HUES6 (cell line): Measurements from ENCODE around the gene FRK.
"Not testable (repeated sequence)": the region's sequence is repeated elsewhere in the genome, so short reads cannot be mapped to it uniquely, and the experiment has no call there.

ENCODE experiments used
- H3K27ac ChIP-seq: 2 replicates; pipeline ENCODE4 v1.7.0; 2013; ENCODE audit warnings: low read depth, mild to moderate bottlenecking, low read length, inconsistent platforms
- H3K27me3 ChIP-seq: 2 replicates; pipeline ENCODE4 v1.6.1; 2013; ENCODE audit warnings: low read length; ENCODE audit not compliant: control insufficient read depth, insufficient read depth
- H3K36me3 ChIP-seq: 2 replicates; pipeline ENCODE4 v1.6.1; 2013; ENCODE audit warnings: low read length; ENCODE audit not compliant: control insufficient read depth, insufficient read depth
- H3K4me1 ChIP-seq: 2 replicates; pipeline ENCODE4 v1.6.1; 2013; ENCODE audit warnings: low read length; ENCODE audit not compliant: control insufficient read depth, insufficient read depth
- H3K4me3 ChIP-seq: 2 replicates; pipeline ENCODE4 v1.5.1; 2013; ENCODE audit warnings: low read depth, low read length
- H3K9ac ChIP-seq: one replicate; pipeline ENCODE4 v1.6.1; 2013; ENCODE audit warnings: mild to moderate bottlenecking, low read length
- H3K9me3 ChIP-seq: 2 replicates; pipeline ENCODE4 v1.6.1; 2013; ENCODE audit warnings: low read depth, low read length; ENCODE audit not compliant: control insufficient read depth, insufficient read depth

The FRK gene

DNA sequence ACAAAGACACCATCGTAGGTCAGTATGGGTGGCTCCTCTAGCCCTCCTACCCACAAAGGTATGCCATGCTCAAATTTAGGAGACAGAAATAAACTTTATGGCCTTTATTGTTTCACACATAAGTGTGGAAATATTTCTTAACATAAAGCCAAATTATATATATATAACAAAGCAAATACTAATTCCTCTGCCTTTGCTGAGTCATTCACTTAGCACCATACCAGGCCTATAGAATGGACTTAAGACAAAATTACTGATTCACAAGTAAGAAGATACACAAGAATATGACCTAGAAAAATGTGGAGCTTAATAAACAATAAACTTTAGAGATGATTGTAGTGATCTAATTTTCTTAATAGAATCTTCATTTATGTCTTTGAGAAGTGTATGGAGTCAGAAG lies 5.2 kb downstream of the FRK start:
- Histone ChIP-seq H3K27me3 (no peaks in the 10 kb centered on the region), H3K27ac (no peak overlapping the region), H3K4me1 (peaks cover 3% of the 10 kb centered on the region; the same call in 1 of the 2 replicates), H3K36me3 (no peaks in the 10 kb centered on the region), H3K9me3 (no peaks in the 10 kb centered on the region), H3K4me3 (no peak overlapping the region), H3K9ac (no peak overlapping the region)

DNA sequence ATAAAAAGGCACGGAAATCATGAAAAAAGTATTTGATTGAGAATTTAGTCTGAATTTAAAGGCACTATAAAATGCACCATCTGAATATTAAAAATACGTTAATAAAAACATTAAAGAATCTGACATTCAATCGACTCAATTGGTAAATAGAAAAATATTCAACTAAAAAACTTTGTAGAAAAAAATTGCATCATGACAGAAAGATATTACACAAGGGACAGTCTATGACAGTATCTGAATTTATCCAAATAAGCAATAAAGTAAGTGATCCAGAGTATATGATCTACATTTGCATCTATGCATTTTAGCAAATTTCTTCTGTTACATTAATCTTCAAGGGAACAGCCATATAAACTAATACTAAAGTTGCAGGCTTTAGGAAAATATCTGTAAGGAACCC lies 9.4 kb downstream of the FRK start:
- no peak overlapping the region for H3K27ac ChIP-seq
- H3K9ac ChIP-seq: no peak overlapping the region
- no peaks in the 10 kb centered on the region for H3K36me3 ChIP-seq
- no peaks in the 10 kb centered on the region for H3K4me1 ChIP-seq
- no peak overlapping the region for H3K4me3 ChIP-seq
- H3K27me3 ChIP-seq: no peaks in the 10 kb centered on the region
- no peaks in the 10 kb centered on the region for H3K9me3 ChIP-seq

DNA sequence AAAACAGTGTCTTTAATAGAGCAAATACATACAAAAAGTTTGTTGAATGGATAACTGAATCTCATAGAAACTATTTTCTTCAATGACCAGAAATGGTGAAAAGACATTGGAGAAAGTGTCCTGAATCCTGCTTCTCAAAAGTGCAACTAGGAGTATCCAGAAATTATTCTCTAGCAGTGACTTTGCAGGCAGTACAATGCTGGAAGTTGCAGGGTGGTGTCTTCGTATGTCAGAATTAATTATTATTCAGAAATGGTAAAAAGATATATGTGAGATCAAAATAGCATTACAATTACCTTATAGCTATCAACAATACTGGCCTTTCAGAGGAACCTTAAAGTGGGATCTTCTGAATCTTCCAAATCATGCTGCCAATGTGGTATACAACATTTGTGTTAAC lies 10.0 kb downstream of the FRK start:
- Histone ChIP-seq H3K4me3 (no peak overlapping the region), H3K9ac (no peak overlapping the region), H3K27me3 (no peaks in the 10 kb centered on the region), H3K4me1 (no peaks in the 10 kb centered on the region), H3K9me3 (no peaks in the 10 kb centered on the region), H3K27ac (no peak overlapping the region), H3K36me3 (no peaks in the 10 kb centered on the region)

DNA sequence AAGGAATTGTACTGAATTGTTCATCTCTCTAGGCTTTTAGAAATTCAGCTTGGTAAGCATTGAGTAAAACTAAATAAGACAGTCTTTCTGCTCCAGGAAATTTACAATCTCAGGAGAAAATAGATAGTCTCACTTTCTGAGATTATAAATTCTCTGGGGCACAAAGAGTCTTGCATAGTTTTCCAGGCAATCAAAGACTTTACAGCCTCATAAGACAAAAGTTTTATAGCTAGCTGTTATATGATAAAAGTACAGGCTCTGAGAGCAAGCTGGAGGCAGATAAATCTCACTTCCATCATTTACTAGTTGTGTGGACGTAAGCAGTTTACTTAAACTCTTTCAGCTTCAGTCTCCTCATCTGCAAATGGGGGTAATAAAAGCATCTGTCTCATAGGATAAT lies 11.4 kb downstream of the FRK start:
- no peaks in the 10 kb centered on the region for H3K36me3 ChIP-seq
- no peak overlapping the region for H3K27ac ChIP-seq
- H3K27me3 ChIP-seq: no peaks in the 10 kb centered on the region
- no peaks in the 10 kb centered on the region for H3K4me1 ChIP-seq
- no peaks in the 10 kb centered on the region for H3K9me3 ChIP-seq
- no peak overlapping the region for H3K4me3 ChIP-seq
- no peak overlapping the region for H3K9ac ChIP-seq

DNA sequence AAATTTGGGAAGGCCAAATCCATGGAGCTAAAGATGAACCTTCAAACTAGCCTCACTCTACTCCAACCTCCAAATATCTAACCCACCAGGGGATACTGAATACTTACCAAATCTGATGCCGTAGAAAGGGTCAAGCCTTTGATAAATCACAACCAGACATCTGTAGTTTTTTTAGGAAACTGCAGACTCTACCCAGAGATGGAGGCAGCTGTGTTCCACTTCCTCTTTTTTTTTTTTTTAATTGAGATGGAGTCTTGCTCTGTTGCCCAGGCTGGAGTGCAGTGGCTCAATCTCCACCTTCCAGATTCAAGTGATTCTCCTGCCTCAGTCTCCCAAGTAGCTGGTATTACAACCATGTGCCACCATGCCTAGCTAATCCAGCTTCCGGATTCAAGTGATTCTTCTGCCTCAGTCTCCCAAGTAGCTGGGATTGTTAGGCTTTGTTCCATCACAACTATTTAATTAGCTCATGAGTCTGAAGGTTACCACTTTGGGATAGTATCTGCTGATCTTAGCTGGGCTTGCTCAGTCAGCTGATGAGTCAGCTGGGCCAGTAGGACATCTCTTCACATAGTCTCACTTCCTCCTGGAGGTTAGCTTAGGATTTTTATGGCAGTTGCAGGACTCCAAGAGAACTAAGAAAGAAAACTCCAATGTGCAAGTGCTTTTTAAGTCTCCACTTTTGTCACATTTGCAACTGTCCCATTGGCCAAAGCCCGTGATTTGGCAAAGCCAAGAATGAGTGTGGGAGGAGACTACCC lies 13.3 kb downstream of the FRK start:
- no peaks in the 10 kb centered on the region for H3K9me3 ChIP-seq
- H3K36me3 ChIP-seq: no peaks in the 10 kb centered on the region
- no peak overlapping the region for H3K27ac ChIP-seq
- H3K27me3 ChIP-seq: no peaks in the 10 kb centered on the region
- H3K4me3 ChIP-seq: no peak overlapping the region
- no peak overlapping the region for H3K9ac ChIP-seq
- no peaks in the 10 kb centered on the region for H3K4me1 ChIP-seq

DNA sequence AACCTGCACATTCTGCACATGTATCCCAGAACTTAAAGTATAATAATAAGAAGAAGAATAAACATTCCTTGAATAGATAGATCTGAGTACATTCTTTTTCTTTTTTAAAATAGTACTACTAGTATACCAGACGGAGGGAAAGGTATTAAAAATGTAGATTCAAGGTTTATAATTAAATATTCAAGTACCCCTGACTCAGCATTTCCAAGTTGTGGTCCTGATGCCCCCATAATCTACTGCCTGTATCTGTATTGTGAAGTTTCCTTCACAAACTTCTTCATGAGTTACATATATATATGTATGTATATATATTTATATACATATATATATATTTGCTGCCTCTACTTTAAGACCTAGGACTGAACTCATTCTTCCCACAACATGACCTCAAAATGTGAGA lies 14.0 kb downstream of the FRK start:
- no peaks in the 10 kb centered on the region for H3K36me3 ChIP-seq
- no peak overlapping the region for H3K9ac ChIP-seq
- H3K4me3 ChIP-seq: no peak overlapping the region
- 0 out of 2 replicates have a peak, but pooled peaks cover 3% of the 10 kb centered on the region for H3K4me1 ChIP-seq
- no peak overlapping the region for H3K27ac ChIP-seq
- H3K9me3 ChIP-seq: no peaks in the 10 kb centered on the region
- H3K27me3 ChIP-seq: no peaks in the 10 kb centered on the region

DNA sequence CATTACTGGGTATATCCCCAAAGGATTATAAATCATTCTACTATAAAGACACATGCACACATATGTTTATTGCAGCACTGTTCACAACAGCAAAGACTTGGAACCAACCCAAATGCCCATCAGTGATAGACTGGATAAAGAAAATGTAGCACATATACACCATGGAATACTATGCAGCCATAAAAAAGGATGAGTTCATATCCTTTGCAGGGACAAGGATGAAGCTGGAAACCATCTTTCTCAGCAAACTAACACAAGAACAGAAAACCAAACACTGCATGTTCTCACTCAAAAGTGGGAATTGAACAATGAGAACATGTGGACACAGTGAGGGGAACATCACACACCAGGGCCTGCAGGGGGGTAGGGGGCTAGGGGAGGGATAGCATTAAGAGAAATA lies 14.4 kb downstream of the FRK start:
- H3K9ac ChIP-seq, H3K27me3 ChIP-seq, H3K27ac ChIP-seq, H3K9me3 ChIP-seq, H3K4me1 ChIP-seq, H3K4me3 ChIP-seq, H3K36me3 ChIP-seq: not testable (repeated sequence)

DNA sequence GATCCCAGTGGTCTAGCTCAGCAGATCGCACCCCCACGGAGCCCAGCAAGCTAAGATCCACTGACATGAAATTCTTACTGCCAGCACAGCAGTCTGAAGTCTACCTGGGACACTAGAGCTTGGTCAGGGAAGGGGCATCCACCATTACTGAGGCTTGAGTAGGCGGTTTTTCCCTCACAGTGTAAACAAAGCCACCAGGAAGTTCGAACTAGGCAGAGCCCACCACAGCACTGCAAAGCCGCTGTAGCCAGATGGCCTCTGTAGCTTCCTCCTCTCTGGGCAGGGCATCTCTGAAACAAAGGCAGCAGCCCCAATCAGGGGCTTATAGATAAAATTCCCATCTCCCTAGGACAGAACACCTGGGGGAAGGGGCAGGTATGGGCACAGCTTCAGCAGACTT lies 18.8 kb downstream of the FRK start:
- Histone ChIP-seq H3K9ac (no peak overlapping the region), H3K4me1 (0 out of 2 replicates have a peak, but pooled peaks cover 5% of the 10 kb centered on the region), H3K9me3 (no peaks in the 10 kb centered on the region), H3K36me3 (no peaks in the 10 kb centered on the region), H3K27ac (no peak overlapping the region), H3K4me3 (no peak overlapping the region), H3K27me3 (no peaks in the 10 kb centered on the region)

DNA sequence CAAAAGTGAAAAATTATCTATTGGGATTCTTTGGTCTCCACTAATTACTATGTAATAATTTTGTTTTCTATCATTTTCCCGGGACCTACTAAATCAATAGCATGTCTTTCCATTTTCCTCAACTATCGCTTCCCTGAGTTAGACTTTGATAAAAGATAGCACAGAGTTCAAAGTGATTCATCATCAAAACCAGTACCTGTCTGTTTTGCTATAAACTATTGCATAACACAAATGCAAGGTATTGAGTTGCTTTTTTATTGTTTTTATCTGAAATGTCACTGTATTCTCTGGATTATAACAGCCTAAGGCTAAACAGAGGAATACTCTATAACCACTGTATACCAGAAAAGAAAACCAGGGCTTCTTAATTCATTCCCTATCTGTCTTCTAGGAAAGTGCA lies 19.7 kb downstream of the FRK start:
- Histone ChIP-seq H3K4me3 (no peak overlapping the region), H3K9me3 (no peaks in the 10 kb centered on the region), H3K9ac (no peak overlapping the region), H3K27me3 (no peaks in the 10 kb centered on the region), H3K27ac (no peak overlapping the region), H3K36me3 (no peaks in the 10 kb centered on the region), H3K4me1 (0 out of 2 replicates have a peak, but pooled peaks cover 5% of the 10 kb centered on the region)

DNA sequence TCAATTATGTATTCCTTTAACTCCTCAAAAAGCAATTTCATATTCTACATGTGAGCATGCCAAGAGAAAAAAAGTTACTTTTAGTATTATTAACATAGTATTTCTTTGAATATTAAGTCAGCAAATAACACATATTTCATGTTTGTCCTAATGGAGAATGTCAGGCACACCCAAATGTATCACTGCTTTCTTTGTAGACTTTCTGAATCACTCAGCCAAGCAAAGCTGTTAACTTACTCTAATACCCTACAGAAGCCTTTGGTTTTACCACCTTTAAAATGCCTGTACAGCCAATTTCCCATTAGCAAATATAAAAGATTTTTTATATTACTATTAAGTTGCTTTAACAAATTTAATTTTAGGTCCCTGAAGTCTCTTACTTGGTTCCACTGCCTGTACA lies 23.8 kb downstream of the FRK start:
- Histone ChIP-seq H3K36me3 (no peaks in the 10 kb centered on the region), H3K4me3 (no peak overlapping the region), H3K4me1 (0 out of 2 replicates have a peak, but pooled peaks cover 3% of the 10 kb centered on the region), H3K27me3 (no peaks in the 10 kb centered on the region), H3K9ac (no peak overlapping the region), H3K27ac (no peak overlapping the region), H3K9me3 (no peaks in the 10 kb centered on the region)

DNA sequence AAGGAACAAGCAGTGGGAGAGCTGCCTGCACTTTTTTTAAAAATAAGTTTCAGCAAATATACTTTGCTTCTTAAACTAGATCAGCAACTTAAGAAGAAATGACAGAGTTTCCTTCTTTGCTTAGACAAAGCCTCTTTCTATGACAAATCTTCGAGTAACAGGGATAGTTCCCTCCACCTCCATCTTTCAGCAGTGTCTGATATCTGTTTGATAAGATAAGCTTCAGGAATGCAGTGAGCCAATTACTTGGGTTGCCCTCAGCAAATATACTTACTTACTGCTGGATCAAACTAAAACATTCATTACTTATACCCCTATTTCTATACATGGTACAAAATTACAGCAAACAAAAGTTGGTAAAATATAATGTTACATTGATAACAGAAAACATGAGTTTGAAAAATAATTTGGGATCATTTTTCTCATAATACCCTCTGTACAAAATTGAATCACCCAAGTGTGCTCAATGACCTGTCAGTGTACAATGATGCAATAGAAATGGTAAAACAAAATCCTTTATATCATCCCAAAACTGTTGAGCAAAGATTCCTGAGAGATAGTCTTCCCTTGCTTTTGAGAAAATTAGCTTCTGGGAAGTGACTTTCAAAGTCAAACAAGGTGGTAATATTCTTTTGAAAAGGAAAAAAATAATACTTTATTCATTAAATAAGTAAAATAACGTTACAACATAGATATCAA lies 24.5 kb downstream of the FRK start:
- H3K36me3 ChIP-seq: no peaks in the 10 kb centered on the region
- H3K4me1 ChIP-seq: no peaks in the 10 kb centered on the region
- no peak overlapping the region for H3K27ac ChIP-seq
- no peaks in the 10 kb centered on the region for H3K27me3 ChIP-seq
- H3K4me3 ChIP-seq: no peak overlapping the region
- no peaks in the 10 kb centered on the region for H3K9me3 ChIP-seq
- H3K9ac ChIP-seq: no peak overlapping the region
